Psoas muscle (tissue), 8 donors: ENCODE data around the gene SUSD5. TPM values are rescaled to one million over a fixed set of nuclear protein-coding genes. Genes with fewer than 3 reads are reported as not detected.
"Not testable (repeated sequence)": the region's sequence is repeated elsewhere in the genome, so short reads cannot be mapped to it uniquely, and the experiment has no call there.

Experiments
- ATAC-seq, 4 donors: fragments of 200-7000 bp; cut with Tn5 transposase; one replicate each; pipeline ENCODE4 v1.9.1; 2020; ENCODE audit warnings: moderate library complexity in 3 of 4, mild to moderate bottlenecking in 2 of 4
- DNase-seq, 2 donors: peaks; one replicate each; pipeline ENCODE4 v3.0.0-alpha.2; 2020
- H3K27ac ChIP-seq: fragments of 200-600 bp; one replicate; pipeline ENCODE4 v1.8.0; 2022
- H3K27me3 ChIP-seq, 3 donors: fragments of 200-600 bp in 1 of 3; one replicate each; pipeline versions ENCODE4 v1.6.1 to v1.8.0; 2013 to 2022; ENCODE audit warnings: low read length in 2 of 3, mild to moderate bottlenecking in 2 of 3, moderate library complexity in 1 of 3; ENCODE audit not compliant: insufficient read depth in 3 of 3
- H3K36me3 ChIP-seq, 2 donors: fragments of 200-600 bp in 1 of 2; one replicate each; pipeline versions ENCODE4 v1.6.1 to v1.8.0; 2013 to 2022; ENCODE audit warnings: low read depth in 1 of 2, mild to moderate bottlenecking in 1 of 2, moderate library complexity in 1 of 2; ENCODE audit not compliant: insufficient read depth in 1 of 2
- H3K4me1 ChIP-seq: fragments of 200-600 bp; one replicate; pipeline ENCODE4 v1.8.0; 2022
- H3K4me3 ChIP-seq: fragments of 200-600 bp; one replicate; pipeline ENCODE4 v1.8.0; 2022; ENCODE audit warnings: mild to moderate bottlenecking
- H3K9me3 ChIP-seq: fragments of 200-600 bp; one replicate; pipeline ENCODE4 v1.8.0; 2022
- WGBS, 3 donors: extraction: QIAGEN DNeasy Blood & Tissue Kit; methylation state at CpG; one replicate each; pipeline versions ENCODE4 v1.1.6 to v1.1.7; 2013; 5-methylcytosine and 5-hydroxymethylcytosine counted together
- intact Hi-C, 2 donors: fragments of 100-400 bp; cut with DNase I; formaldehyde crosslinking; loops; one replicate each; pipeline versions ENCODE4 v1.11.0 to v1.14.2; 2022
- polyA plus RNA-seq, 3 donors: library from polyadenylated mRNA; stranded (reverse); fragments of 200-250 nt; gene quantifications; one replicate each; pipeline ENCODE4 v1.2.3, GENCODE V29; 2013
- total RNA-seq, 4 donors: library from RNA; stranded (reverse); fragmentation: NEBNext Ultra II Directional in 2 of 4; extraction: Animal tissue kit (Norgen Biotek cat#: 25700) in 2 of 4; gene quantifications; one replicate each; pipeline versions ENCODE4 v1.2.1 to v1.2.4, GENCODE V29; 2021 to 2023
- TF ChIP-seq, protein P1 (sequence below): fragments of 200-600 bp; IDR thresholded peaks from one replicate; pipeline ENCODE4 v1.8.0; 2022; ENCODE audit warnings: antibody characterized with exemption
- donor health status: healthy with polysubstance abuse.
- donor health status: DM: no; HTN: no; CAD: no; lungs with moderate emphysema.
- donor health status: Bipolar disorder and iron deficiency.
- donor health status: healthy.
- donor health status: DM: yes; HTN: yes; CAD: no.
- donor health status: DM: no; HTN: no; CAD: no.
- donor health status: DM: no; HTN: no; CAD: no.
- donor health status: DM: yes; HTN: yes; CAD: no.

Gene SUSD5
- total and polyA plus RNA-seq, 7 donors: 0.30 to 2.0 (median 0.71) TPM

DNA sequence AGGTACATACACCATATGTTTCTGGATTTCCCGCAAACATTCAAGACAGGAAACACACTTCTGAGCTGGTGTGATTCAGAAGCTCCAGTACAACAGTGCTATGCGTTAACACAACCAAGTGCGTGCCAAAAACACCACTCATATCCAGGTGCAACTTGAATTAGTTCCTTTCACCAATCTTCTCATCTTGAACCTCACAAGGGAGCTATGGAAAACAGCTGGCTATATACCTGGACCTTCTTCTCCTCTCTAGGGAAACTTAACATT lies 31.3 kb downstream of the SUSD5 start:
- intact Hi-C loops: no loop called here
- Histone ChIP-seq H3K4me1 (no peaks in the 10 kb centered on the region), H3K9me3 (no peaks in the 10 kb centered on the region), H3K4me3 (no peak overlapping the region), H3K27me3 (no peaks in the 10 kb centered on the region), H3K36me3 (no peaks in the 10 kb centered on the region), H3K27ac (no peak overlapping the region)
- TF ChIP-seq, protein P1, sequence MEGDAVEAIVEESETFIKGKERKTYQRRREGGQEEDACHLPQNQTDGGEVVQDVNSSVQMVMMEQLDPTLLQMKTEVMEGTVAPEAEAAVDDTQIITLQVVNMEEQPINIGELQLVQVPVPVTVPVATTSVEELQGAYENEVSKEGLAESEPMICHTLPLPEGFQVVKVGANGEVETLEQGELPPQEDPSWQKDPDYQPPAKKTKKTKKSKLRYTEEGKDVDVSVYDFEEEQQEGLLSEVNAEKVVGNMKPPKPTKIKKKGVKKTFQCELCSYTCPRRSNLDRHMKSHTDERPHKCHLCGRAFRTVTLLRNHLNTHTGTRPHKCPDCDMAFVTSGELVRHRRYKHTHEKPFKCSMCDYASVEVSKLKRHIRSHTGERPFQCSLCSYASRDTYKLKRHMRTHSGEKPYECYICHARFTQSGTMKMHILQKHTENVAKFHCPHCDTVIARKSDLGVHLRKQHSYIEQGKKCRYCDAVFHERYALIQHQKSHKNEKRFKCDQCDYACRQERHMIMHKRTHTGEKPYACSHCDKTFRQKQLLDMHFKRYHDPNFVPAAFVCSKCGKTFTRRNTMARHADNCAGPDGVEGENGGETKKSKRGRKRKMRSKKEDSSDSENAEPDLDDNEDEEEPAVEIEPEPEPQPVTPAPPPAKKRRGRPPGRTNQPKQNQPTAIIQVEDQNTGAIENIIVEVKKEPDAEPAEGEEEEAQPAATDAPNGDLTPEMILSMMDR: no peak
- ATAC-seq (no peak), DNase-seq (no peak)
- WGBS, 3 donors: 88 to 89% (median 89%) methylated on average over 3 of the region's 3 CpGs

GRCh38 chr3:33186524-33187367 lies 31.9 kb downstream of the SUSD5 start:
- no peak overlapping the region for H3K4me3 ChIP-seq
- H3K27me3 ChIP-seq: no peaks in the 10 kb centered on the region
- intact Hi-C loops: no loop called here
- no peaks in the 10 kb centered on the region for H3K36me3 ChIP-seq
- no peak overlapping the region for H3K27ac ChIP-seq
- H3K4me1 ChIP-seq: no peaks in the 10 kb centered on the region
- H3K9me3 ChIP-seq: no peaks in the 10 kb centered on the region
- TF ChIP-seq, protein P1: no peak
- 93 to 97% (median 94%) methylated on average over 13 of the region's 13 CpGs for WGBS, 3 donors
- DNase-seq (no peak), ATAC-seq (no peak)

DNA sequence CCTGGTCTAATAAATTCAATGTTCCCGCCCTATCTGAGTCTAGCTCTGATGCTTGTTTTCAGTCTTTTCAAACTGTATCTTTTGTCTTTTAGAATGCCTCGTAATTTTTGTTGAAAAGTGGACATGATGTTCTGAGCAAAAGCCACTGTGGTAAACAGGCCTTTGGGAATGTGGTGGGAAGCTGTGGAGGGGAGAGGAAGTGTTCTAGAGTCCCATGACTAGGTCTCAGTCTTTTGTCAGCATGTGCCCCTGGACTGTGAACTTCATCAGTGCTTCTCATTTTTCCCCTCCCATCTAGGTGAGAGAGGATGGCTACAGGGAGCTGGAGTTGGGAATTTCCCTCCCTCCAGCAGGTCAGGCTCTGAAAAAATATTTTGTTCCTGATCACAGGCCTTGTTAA lies 33.7 kb downstream of the SUSD5 start:
- Histone ChIP-seq H3K27me3 (no peaks in the 10 kb centered on the region), H3K4me1 (no peaks in the 10 kb centered on the region), H3K9me3 (no peaks in the 10 kb centered on the region), H3K27ac (no peak overlapping the region), H3K4me3 (no peak overlapping the region), H3K36me3 (no peaks in the 10 kb centered on the region)
- TF ChIP-seq, protein P1: no peak
- ATAC-seq (no peak), DNase-seq (no peak)
- WGBS, 3 donors: 72 to 85% (median 73%) methylated on average over 2 of the region's 2 CpGs
- intact Hi-C loops: no loop called here

GRCh38 chr3:33181641-33182040 lies 37.0 kb downstream of the SUSD5 start:
- H3K4me3 ChIP-seq, DNase-seq, H3K27ac ChIP-seq, H3K27me3 ChIP-seq, H3K4me1 ChIP-seq, H3K36me3 ChIP-seq, ATAC-seq, H3K9me3 ChIP-seq, intact Hi-C loops: not testable (repeated sequence)
- 89 to 98% (median 97%) methylated on average over 1 of the region's 1 CpG for WGBS, 3 donors

- intact Hi-C loops: no loop called here
- Histone ChIP-seq H3K9me3 (no peaks in the 10 kb centered on the region), H3K4me1 (no peaks in the 10 kb centered on the region), H3K27me3 (no peaks in the 10 kb centered on the region), H3K27ac (no peak overlapping the region), H3K36me3 (no peaks in the 10 kb centered on the region), H3K4me3 (no peak overlapping the region)
- DNase-seq: no peak
- TF ChIP-seq, protein P1: no peak
- ATAC-seq: no peak
- WGBS, 3 donors: 79 to 90% (median 82%) methylated on average over 5 of the region's 5 CpGs
Observed at GRCh38 chr3:33181229-33181628, 37.4 kb downstream of the SUSD5 start.
